Osteoblast (primary cell): Measurements from ENCODE around the gene SPATS1. TPM values are rescaled to one million over a fixed set of nuclear protein-coding genes. Genes with fewer than 3 reads are reported as not detected.
"Not testable (repeated sequence)": the region's sequence is repeated elsewhere in the genome, so short reads cannot be mapped to it uniquely, and the experiment has no call there.

ENCODE experiments used
- DNase-seq: peaks from one replicate; pipeline ENCODE4 v3.0.0; 2011; ENCODE audit warnings: low spot score, mixed read lengths; ENCODE audit not compliant: insufficient read length; ENCODE audit errors: missing footprints
- H2AFZ ChIP-seq: 2 replicates; pipeline ENCODE4 v1.6.0; 2011; ENCODE audit warnings: mild to moderate bottlenecking, low read length
- H3K27ac ChIP-seq: 2 replicates; pipeline ENCODE4 v1.5.1; 2011; ENCODE audit warnings: mild to moderate bottlenecking, low read depth, low read length, moderate library complexity
- H3K27me3 ChIP-seq: 2 replicates; pipeline ENCODE4 v1.6.0; 2012; ENCODE audit warnings: mild to moderate bottlenecking, control low read depth, inconsistent platforms, low read length, moderate library complexity; ENCODE audit not compliant: insufficient read depth
- H3K36me3 ChIP-seq: 2 replicates; pipeline ENCODE4 v1.5.1; 2011; ENCODE audit warnings: mild to moderate bottlenecking, low read length, control low read depth, moderate library complexity; ENCODE audit not compliant: insufficient read depth
- H3K4me1 ChIP-seq: 2 replicates; pipeline ENCODE4 v1.5.1; 2011; ENCODE audit warnings: mild to moderate bottlenecking, low read length, control low read depth, moderate library complexity; ENCODE audit not compliant: insufficient read depth
- H3K4me2 ChIP-seq: 2 replicates; pipeline ENCODE4 v1.6.0; 2011; ENCODE audit warnings: mild to moderate bottlenecking, low read length; ENCODE audit not compliant: insufficient read depth
- H3K4me3 ChIP-seq: fragments of 200-600 bp; sonication (generic); 3 replicates; pipeline ENCODE4 v1.5.1; 2012; ENCODE audit warnings: mild to moderate bottlenecking, low read length, inconsistent platforms; ENCODE audit not compliant: insufficient read depth
- H3K79me2 ChIP-seq: 2 replicates; pipeline ENCODE4 v1.6.0; 2012; ENCODE audit warnings: mild to moderate bottlenecking, low read length, control low read depth, inconsistent platforms; ENCODE audit not compliant: insufficient read depth
- H3K9me3 ChIP-seq: 2 replicates; pipeline ENCODE4 v1.5.1; 2011; ENCODE audit warnings: low read depth, low read length, control low read depth
- H4K20me1 ChIP-seq: 2 replicates; pipeline ENCODE4 v1.6.0; 2012; ENCODE audit warnings: mild to moderate bottlenecking, low read length, control low read depth; ENCODE audit not compliant: insufficient read depth
- CTCF ChIP-seq: IDR thresholded peaks from 2 replicates; pipeline ENCODE4 v1.5.1; 2011; ENCODE audit warnings: mild to moderate bottlenecking, low read depth, low read length, moderate library complexity; ENCODE audit errors: extremely low read depth
- total RNA-seq: library from RNA; depleted of rRNA; stranded (reverse); fragments of >200 nt; gene quantifications from 2 replicates; pipeline ENCODE4 v1.2.3, GENCODE V29; 2012

The SPATS1 gene
- total RNA-seq, 1 donor, result not detected

- Histone ChIP-seq H2AFZ (no peak overlapping the region), H3K36me3 (peaks cover 8% of the 10 kb centered on the region), H3K79me2 (peaks cover 17% of the 10 kb centered on the region), H3K4me3 (no peak overlapping the region), H3K4me1 (peaks cover 10% of the 10 kb centered on the region), H3K27ac (no peak overlapping the region), H3K9me3 (no peaks in the 10 kb centered on the region), H3K4me2 (no peak overlapping the region), H3K27me3 (peaks cover 45% of the 10 kb centered on the region), H4K20me1 (peaks cover 11% of the 10 kb centered on the region)
- TF ChIP-seq CTCF, result no peak
- no peak for DNase-seq
Measured at GRCh38 chr6:44315951-44316350, 26.5 kb upstream of the SPATS1 start.

- H3K36me3 ChIP-seq, result peaks cover 2% of the 10 kb centered on the region
- H3K79me2 ChIP-seq, result peaks cover 17% of the 10 kb centered on the region
- H3K4me3 ChIP-seq, result no peak overlapping the region
- H3K4me2 ChIP-seq, result no peak overlapping the region
- no peak for TF ChIP-seq CTCF
- H3K9me3 ChIP-seq, result no peaks in the 10 kb centered on the region
- DNase-seq, result no peak
- no peak overlapping the region for H2AFZ ChIP-seq
- H3K27me3 ChIP-seq, result peaks cover 47% of the 10 kb centered on the region
- no peak overlapping the region for H3K27ac ChIP-seq
- H3K4me1 ChIP-seq, result peaks cover 10% of the 10 kb centered on the region
- peaks cover 7% of the 10 kb centered on the region for H4K20me1 ChIP-seq
Measured at GRCh38 chr6:44316481-44316880, 26.0 kb upstream of the SPATS1 start.

GRCh38 chr6:44317136-44317631 lies 25.3 kb upstream of the SPATS1 start:
- not testable (repeated sequence) for H3K4me3 ChIP-seq, H3K36me3 ChIP-seq, H2AFZ ChIP-seq, H3K79me2 ChIP-seq, H3K4me1 ChIP-seq, H3K27ac ChIP-seq, DNase-seq, H3K9me3 ChIP-seq, H4K20me1 ChIP-seq, H3K4me2 ChIP-seq
- H3K27me3 ChIP-seq, result peaks cover 48% of the 10 kb centered on the region

- Histone ChIP-seq H3K79me2 (no peaks in the 10 kb centered on the region), H3K4me1 (no peaks in the 10 kb centered on the region), H3K4me2 (no peak overlapping the region), H3K9me3 (no peaks in the 10 kb centered on the region), H2AFZ (no peak overlapping the region), H3K36me3 (no peaks in the 10 kb centered on the region), H3K4me3 (no peak overlapping the region), H4K20me1 (no peaks in the 10 kb centered on the region), H3K27me3 (peaks cover 42% of the 10 kb centered on the region), H3K27ac (no peak overlapping the region)
- TF ChIP-seq CTCF, result no peak
- DNase-seq, result no peak
Measured at GRCh38 chr6:44321210-44321609, 21.2 kb upstream of the SPATS1 start.

GRCh38 chr6:44327096-44327495 lies 15.4 kb upstream of the SPATS1 start:
- no peak overlapping the region for H3K4me3 ChIP-seq

More at GRCh38 chr6:44327096-44327495, 15.4 kb upstream of the SPATS1 start:
- no peaks in the 10 kb centered on the region for H4K20me1 ChIP-seq
- H3K79me2 ChIP-seq, result no peaks in the 10 kb centered on the region
- no peak for TF ChIP-seq CTCF
- H3K27me3 ChIP-seq, result peaks cover 39% of the 10 kb centered on the region
- no peak for DNase-seq
- no peak overlapping the region for H3K4me2 ChIP-seq
- H3K9me3 ChIP-seq, result no peaks in the 10 kb centered on the region
- H2AFZ ChIP-seq, result no peak overlapping the region
- H3K4me1 ChIP-seq, result no peaks in the 10 kb centered on the region
- H3K36me3 ChIP-seq, result no peaks in the 10 kb centered on the region
- no peak overlapping the region for H3K27ac ChIP-seq
